Adrenal gland (tissue), 5 donors: ENCODE data around the gene DDO.

Experiments
- CTCF ChIP-seq, 6 experiments: fragments of 450-650 bp in 4 of 6; fragments of 200-600 bp in 2 of 6; sonication (generic) in 1 of 6; IDR thresholded peaks; 1 replicate in 5 of 6; 2 replicates in 1 of 6; pipeline versions ENCODE4 v1.5.1 to v1.8.0; 2016 to 2021; ENCODE audit warnings: antibody characterized with exemption in 6 of 6, mild to moderate bottlenecking in 2 of 6, moderate library complexity in 1 of 6
- POLR2A ChIP-seq, 2 donors: fragments of 450-650 bp; IDR thresholded peaks; one replicate each; pipeline ENCODE4 v1.6.1; 2017; ENCODE audit warnings: antibody characterized with exemption in 2 of 2, mild to moderate bottlenecking in 2 of 2, moderate library complexity in 1 of 2
- donor health status: DM: no; HTN: no; CAD: no.

- TF ChIP-seq CTCF (IDR thresholded peaks at IDR 0.05): no peak
- no peak for TF ChIP-seq POLR2A (IDR thresholded peaks at IDR 0.05)
These were observed 43.8 kb upstream of the DDO start for GRCh38 chr6:110459137-110459536.
